Measurements from ENCODE around the gene UNC5A.

Gene UNC5A

GRCh38 chr5:176912115-176912514 is 101.8 kb downstream of the UNC5A start:
- Histone ChIP-seq H3K27ac (no peak overlapping the region), H3K36me3 (peaks cover 20% of the 10 kb centered on the region), H3K4me3 (ENCODE audit: low read depth in 1 of 2, low read length in 1 of 2) (no peak overlapping the region), H3K27me3 (no peaks in the 10 kb centered on the region), H3K9me3 (no peaks in the 10 kb centered on the region), H3K4me1 (ENCODE audit: control insufficient read depth in 1 of 2, insufficient read depth in 1 of 2, low read depth in 1 of 2, low read length in 1 of 2) (peaks cover 28 to 34% of the 10 kb centered on the region in 2 experiments)
- TF ChIP-seq, protein P1, sequence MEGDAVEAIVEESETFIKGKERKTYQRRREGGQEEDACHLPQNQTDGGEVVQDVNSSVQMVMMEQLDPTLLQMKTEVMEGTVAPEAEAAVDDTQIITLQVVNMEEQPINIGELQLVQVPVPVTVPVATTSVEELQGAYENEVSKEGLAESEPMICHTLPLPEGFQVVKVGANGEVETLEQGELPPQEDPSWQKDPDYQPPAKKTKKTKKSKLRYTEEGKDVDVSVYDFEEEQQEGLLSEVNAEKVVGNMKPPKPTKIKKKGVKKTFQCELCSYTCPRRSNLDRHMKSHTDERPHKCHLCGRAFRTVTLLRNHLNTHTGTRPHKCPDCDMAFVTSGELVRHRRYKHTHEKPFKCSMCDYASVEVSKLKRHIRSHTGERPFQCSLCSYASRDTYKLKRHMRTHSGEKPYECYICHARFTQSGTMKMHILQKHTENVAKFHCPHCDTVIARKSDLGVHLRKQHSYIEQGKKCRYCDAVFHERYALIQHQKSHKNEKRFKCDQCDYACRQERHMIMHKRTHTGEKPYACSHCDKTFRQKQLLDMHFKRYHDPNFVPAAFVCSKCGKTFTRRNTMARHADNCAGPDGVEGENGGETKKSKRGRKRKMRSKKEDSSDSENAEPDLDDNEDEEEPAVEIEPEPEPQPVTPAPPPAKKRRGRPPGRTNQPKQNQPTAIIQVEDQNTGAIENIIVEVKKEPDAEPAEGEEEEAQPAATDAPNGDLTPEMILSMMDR (IDR thresholded peaks at IDR 0.05) = no peak

DNA sequence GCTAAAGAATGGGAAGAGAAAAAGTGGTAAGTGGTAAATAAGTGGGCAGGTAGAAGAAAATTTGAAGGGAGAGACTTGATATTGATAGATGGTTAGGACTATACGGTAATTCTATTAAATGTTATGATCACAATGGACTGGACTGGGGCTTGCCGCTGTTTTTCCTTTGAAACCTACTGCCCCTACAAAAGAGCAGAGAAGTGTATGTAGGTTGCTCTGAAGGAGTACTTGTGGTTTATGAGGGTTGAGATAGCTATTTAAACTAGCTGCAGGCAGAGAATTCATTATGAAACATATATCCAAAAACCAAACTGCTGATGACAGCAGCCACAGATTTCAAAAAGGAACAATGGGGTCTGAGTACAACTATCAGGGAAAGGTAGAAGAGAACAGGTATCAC is 105.5 kb downstream of the UNC5A start:
- TF ChIP-seq, protein P1 (IDR thresholded peaks at IDR 0.05) = no peak
- Histone ChIP-seq H3K36me3 (no peaks in the 10 kb centered on the region), H3K27me3 (no peaks in the 10 kb centered on the region), H3K27ac (no peak overlapping the region), H3K4me1 (ENCODE audit: control insufficient read depth in 1 of 2, insufficient read depth in 1 of 2, low read depth in 1 of 2, low read length in 1 of 2) (no peaks in the 10 kb centered on the region), H3K4me3 (ENCODE audit: low read depth in 1 of 2, low read length in 1 of 2) (no peak overlapping the region), H3K9me3 (no peaks in the 10 kb centered on the region)

- Histone ChIP-seq H3K36me3 (no peaks in the 10 kb centered on the region), H3K27ac (no peak overlapping the region), H3K27me3 (no peaks in the 10 kb centered on the region)
Measured at GRCh38 chr5:176916337-176916736, 106.0 kb downstream of the UNC5A start.

DNA sequence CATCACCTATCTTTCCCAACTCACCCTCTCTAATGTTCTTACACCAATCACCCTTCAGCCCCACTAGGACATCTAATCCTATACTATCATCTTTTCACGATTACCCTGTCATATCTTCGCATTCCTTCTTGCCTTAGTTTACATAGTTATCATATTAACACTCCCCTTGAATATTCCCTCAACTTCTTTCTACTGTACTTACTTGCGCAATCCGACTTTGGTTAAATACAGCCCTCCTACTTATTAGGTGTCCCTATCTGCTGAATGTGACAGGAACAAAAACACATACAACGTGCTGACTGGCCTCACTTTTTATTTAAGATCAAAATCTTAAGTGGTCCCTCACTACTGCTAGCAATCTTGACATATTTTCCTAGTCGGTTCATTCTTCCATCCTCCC is 108.3 kb downstream of the UNC5A start:
- no peaks in the 10 kb centered on the region for H3K27me3 ChIP-seq
- H3K9me3 ChIP-seq = no peaks in the 10 kb centered on the region
- H3K4me1 ChIP-seq (ENCODE audit: control insufficient read depth in 1 of 2, insufficient read depth in 1 of 2, low read depth in 1 of 2, low read length in 1 of 2) = no peaks in the 10 kb centered on the region
- H3K4me3 ChIP-seq (ENCODE audit: low read depth in 1 of 2, low read length in 1 of 2) = no peak overlapping the region
- no peak overlapping the region for H3K27ac ChIP-seq
- TF ChIP-seq, protein P1 (IDR thresholded peaks at IDR 0.05) = no peak
- no peaks in the 10 kb centered on the region for H3K36me3 ChIP-seq

More at GRCh38 chr5:176916337-176916736, 106.0 kb downstream of the UNC5A start:
- TF ChIP-seq, protein P1 (IDR thresholded peaks at IDR 0.05) = no peak
- Histone ChIP-seq H3K9me3 (no peaks in the 10 kb centered on the region), H3K4me1 (ENCODE audit: control insufficient read depth in 1 of 2, insufficient read depth in 1 of 2, low read depth in 1 of 2, low read length in 1 of 2) (no peaks in the 10 kb centered on the region), H3K4me3 (ENCODE audit: low read depth in 1 of 2, low read length in 1 of 2) (no peak overlapping the region)

- TF ChIP-seq, protein P1 (IDR thresholded peaks at IDR 0.05) = no peak
- no peaks in the 10 kb centered on the region for H3K36me3 ChIP-seq
- no peak overlapping the region for H3K27ac ChIP-seq
Measured at GRCh38 chr5:176921714-176922113, 111.4 kb downstream of the UNC5A start.

DNA sequence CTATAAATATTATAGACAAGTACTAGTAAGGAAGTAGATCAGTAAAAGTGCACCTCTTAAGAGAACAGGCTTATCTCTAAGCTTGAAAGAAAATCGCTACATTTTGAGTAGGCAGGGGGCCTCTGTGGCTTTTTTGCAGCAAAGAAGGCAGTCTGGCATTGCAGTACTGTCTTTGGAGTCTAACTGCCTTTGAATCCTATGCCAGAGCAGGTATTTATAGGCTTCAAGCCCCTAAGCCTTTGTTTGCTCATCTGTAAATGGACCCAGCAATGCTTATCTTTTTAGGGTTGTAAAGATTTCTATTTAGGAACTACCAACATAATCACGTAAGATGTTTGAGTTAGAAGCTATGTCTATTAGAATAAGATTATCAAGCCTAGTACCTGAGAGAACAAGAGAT is 112.5 kb downstream of the UNC5A start:
- Histone ChIP-seq H3K27ac (no peak overlapping the region), H3K36me3 (no peaks in the 10 kb centered on the region), H3K4me3 (ENCODE audit: low read depth in 1 of 2, low read length in 1 of 2) (no peak overlapping the region), H3K4me1 (ENCODE audit: control insufficient read depth in 1 of 2, insufficient read depth in 1 of 2, low read depth in 1 of 2, low read length in 1 of 2) (peaks cover 0 to under 1% of the 10 kb centered on the region in 2 experiments), H3K27me3 (no peaks in the 10 kb centered on the region), H3K9me3 (no peaks in the 10 kb centered on the region)
- TF ChIP-seq, protein P1 (IDR thresholded peaks at IDR 0.05) = no peak

More at GRCh38 chr5:176921714-176922113, 111.4 kb downstream of the UNC5A start:
- Histone ChIP-seq H3K27me3 (no peaks in the 10 kb centered on the region), H3K4me3 (ENCODE audit: low read depth in 1 of 2, low read length in 1 of 2) (no peak overlapping the region), H3K9me3 (no peaks in the 10 kb centered on the region), H3K4me1 (ENCODE audit: control insufficient read depth in 1 of 2, insufficient read depth in 1 of 2, low read depth in 1 of 2, low read length in 1 of 2) (no peaks in the 10 kb centered on the region)

Data from neutrophil (primary cell).